Inferior parietal cortex (tissue), 1 donor: ENCODE data around the gene PAEP.
"Not testable (repeated sequence)": the region's sequence is repeated elsewhere in the genome, so short reads cannot be mapped to it uniquely, and the experiment has no call there.

Source experiments
- DNase-seq: peaks from one replicate; pipeline ENCODE4 v3.0.0-alpha.2; 2016; ENCODE audit errors: extremely low spot score

Gene PAEP

GRCh38 chr9:135526089-135526729, 35.3 kb upstream of the PAEP start:
- no peak for DNase-seq

- no peak for DNase-seq
These were observed 34.6 kb upstream of the PAEP start for GRCh38 chr9:135526730-135527571.

GRCh38 chr9:135528842-135529435, 32.6 kb upstream of the PAEP start:
- DNase-seq: not testable (repeated sequence)

- no peak for DNase-seq
These were observed 31.4 kb upstream of the PAEP start for GRCh38 chr9:135530146-135530545.

GRCh38 chr9:135531096-135531495, 30.5 kb upstream of the PAEP start:
- DNase-seq: no peak

- no peak for DNase-seq
These were observed 28.4 kb upstream of the PAEP start for GRCh38 chr9:135533113-135533512.

- no peak for DNase-seq
These were observed 27.9 kb upstream of the PAEP start for GRCh38 chr9:135533674-135534073.

- DNase-seq: not testable (repeated sequence)
These were observed 27.3 kb upstream of the PAEP start for GRCh38 chr9:135534192-135534711.

GRCh38 chr9:135534826-135535225, 26.7 kb upstream of the PAEP start:
- DNase-seq: not testable (repeated sequence)

- not testable (repeated sequence) for DNase-seq
These were observed 25.9 kb upstream of the PAEP start for GRCh38 chr9:135535631-135536030.

- DNase-seq: no peak
These were observed 25.3 kb upstream of the PAEP start for GRCh38 chr9:135536216-135536615.

- DNase-seq: not testable (repeated sequence)
These were observed 18.2 kb upstream of the PAEP start for GRCh38 chr9:135543262-135543894.

GRCh38 chr9:135544981-135545635, 16.4 kb upstream of the PAEP start:
- DNase-seq: no peak

- not testable (repeated sequence) for DNase-seq
These were observed 15.8 kb upstream of the PAEP start, which contains the start of gene OBP2A for GRCh38 chr9:135545646-135546176. TSS of gene OBP2A (plus strand) at chr9:135546126. CDS start at chr9:135546181, 55 bp downstream.

GRCh38 chr9:135546792-135547617, 14.6 kb upstream of the PAEP start:
- not testable (repeated sequence) for DNase-seq

- no peak for DNase-seq
These were observed 13.5 kb upstream of the PAEP start for GRCh38 chr9:135547756-135548736.

- DNase-seq: not testable (repeated sequence)
These were observed 11.8 kb upstream of the PAEP start for GRCh38 chr9:135549478-135550343.

GRCh38 chr9:135550344-135550918, 11.1 kb upstream of the PAEP start:
- DNase-seq: no peak
